Stimulated activated CD4-positive, alpha-beta T cell treated with anti-CD3 and anti-CD28 coated beads, Interleukin-1b, Interleukin-23, amount 100 ng/mL, for 1 hour (primary cell): Measurements from ENCODE around the gene ARL2BP.
"Not testable (repeated sequence)": the region's sequence is repeated elsewhere in the genome, so short reads cannot be mapped to it uniquely, and the experiment has no call there.

Source experiments
- DNase-seq, 2 donors: peaks; one replicate each; pipeline ENCODE4 v3.0.0-alpha.2; 2020; ENCODE audit warnings: low read depth in 2 of 2

ARL2BP gene

GRCh38 chr16:57244767-57245471, at the start of gene ARL2BP:
Gene ARL2BP (plus strand): TSS chr16:57245259. CDS start chr16:57245368, 109 bp downstream.
- DNase-seq: peak; percentile 93 to 94

GRCh38 chr16:57196286-57196685, 48.8 kb upstream of the ARL2BP start:
- no peak for DNase-seq

- DNase-seq: no peak
Measured at GRCh38 chr16:57196753-57197152, 48.3 kb upstream of the ARL2BP start.

- DNase-seq: not testable (repeated sequence)
Measured at GRCh38 chr16:57200321-57200720, 44.7 kb upstream of the ARL2BP start.

- not testable (repeated sequence) for DNase-seq
Measured at GRCh38 chr16:57200926-57201325, 44.1 kb upstream of the ARL2BP start.

- DNase-seq: no peak
Measured at GRCh38 chr16:57202095-57202886, 42.8 kb upstream of the ARL2BP start.

- DNase-seq: no peak
Measured at GRCh38 chr16:57203451-57203850, 41.6 kb upstream of the ARL2BP start.

- DNase-seq: no peak
Measured at GRCh38 chr16:57204675-57205074, 40.4 kb upstream of the ARL2BP start.

- no peak for DNase-seq
Measured at GRCh38 chr16:57208926-57209325, 36.1 kb upstream of the ARL2BP start.

- no peak for DNase-seq
Measured at GRCh38 chr16:57209780-57210179, 35.3 kb upstream of the ARL2BP start.

- no peak for DNase-seq
Measured at GRCh38 chr16:57213462-57213861, 31.6 kb upstream of the ARL2BP start.

- no peak for DNase-seq
Measured at GRCh38 chr16:57216968-57217367, 28.1 kb upstream of the ARL2BP start.

- DNase-seq: no peak
Measured at GRCh38 chr16:57223057-57223456, 22.0 kb upstream of the ARL2BP start.

- DNase-seq: no peak
Measured at GRCh38 chr16:57224651-57225335, 20.3 kb upstream of the ARL2BP start.

- no peak for DNase-seq
Measured at GRCh38 chr16:57225978-57226377, 19.1 kb upstream of the ARL2BP start.

GRCh38 chr16:57226701-57227621, 18.1 kb upstream of the ARL2BP start:
- no peak for DNase-seq

- no peak for DNase-seq
Measured at GRCh38 chr16:57229079-57229478, 16.0 kb upstream of the ARL2BP start.

- DNase-seq: no peak
Measured at GRCh38 chr16:57231821-57232350, 13.2 kb upstream of the ARL2BP start.

GRCh38 chr16:57233944-57234706, 10.9 kb upstream of the ARL2BP start:
- no peak for DNase-seq

- no peak for DNase-seq
Measured at GRCh38 chr16:57234707-57235092, 10.4 kb upstream of the ARL2BP start.
